Right lobe of liver (tissue), 6 donors: Measurements from ENCODE around the gene PFAS. TPM values are rescaled to one million over a fixed set of nuclear protein-coding genes. Genes with fewer than 3 reads are reported as not detected.

Source experiments
- ATAC-seq, 4 donors: fragments of 200-7000 bp; cut with Tn5 transposase; one replicate each; pipeline ENCODE4 v1.9.1; 2020; ENCODE audit warnings: mild to moderate bottlenecking in 4 of 4, moderate library complexity in 4 of 4
- DNase-seq, 3 donors: peaks; one replicate each; pipeline ENCODE4 v3.0.0-alpha.2; 2020
- H3K27ac ChIP-seq, 3 donors: fragments of 200-600 bp; one replicate each; pipeline ENCODE4 v1.8.0; 2022
- H3K27me3 ChIP-seq, 2 donors: fragments of 200-600 bp; one replicate each; pipeline ENCODE4 v1.8.0; 2022
- H3K36me3 ChIP-seq, 4 donors: fragments of 200-600 bp; sonication (generic) in 1 of 4; one replicate each; pipeline versions ENCODE4 v1.5.1 to v1.8.0; 2017 to 2022; ENCODE audit warnings: control low read depth in 1 of 4
- H3K4me1 ChIP-seq, 4 donors: fragments of 200-600 bp; sonication (generic) in 1 of 4; one replicate each; pipeline versions ENCODE4 v1.5.1 to v1.8.0; 2017 to 2022; ENCODE audit warnings: control low read depth in 1 of 4
- H3K4me3 ChIP-seq, 3 donors: fragments of 200-600 bp; one replicate each; pipeline ENCODE4 v1.8.0; 2022
- H3K9me3 ChIP-seq, 4 donors: fragments of 200-600 bp; sonication (generic) in 1 of 4; one replicate each; pipeline versions ENCODE4 v1.5.1 to v1.8.0; 2017 to 2022; ENCODE audit warnings: control low read depth in 1 of 4
- CTCF ChIP-seq, 4 donors: fragments of 200-600 bp in 3 of 4; fragments of 450-650 bp in 1 of 4; IDR thresholded peaks; one replicate each; pipeline versions ENCODE4 v1.5.1 to v1.8.0; 2016 to 2022; ENCODE audit warnings: antibody characterized with exemption in 4 of 4, mild to moderate bottlenecking in 2 of 4
- POLR2A ChIP-seq: fragments of 450-650 bp; IDR thresholded peaks from one replicate; pipeline ENCODE4 v1.6.1; 2017; ENCODE audit warnings: antibody characterized with exemption, mild to moderate bottlenecking
- WGBS: methylation state at CpG from one replicate; pipeline ENCODE4 v1.1.6; 2018; ENCODE audit warnings: low coverage, low lambda C conversion rate; ENCODE audit not compliant: insufficient coverage; ENCODE audit errors: missing lambda C conversion rate; 5-methylcytosine and 5-hydroxymethylcytosine counted together
- intact Hi-C, 2 donors: fragments of 100-400 bp; cut with DNase I; formaldehyde crosslinking; loops; one replicate each; pipeline versions ENCODE4 v1.11.2 to v1.14.1; 2022
- total RNA-seq, 6 experiments: library from RNA; depleted of rRNA in 2 of 6; stranded (reverse); fragments of >200 nt in 2 of 6; fragmentation: NEBNext Ultra II Directional in 3 of 6; extraction: Animal tissue kit (Norgen Biotek cat#: 25700) in 3 of 6; gene quantifications; one replicate each; pipeline versions ENCODE4 v1.1.0 to v1.2.4, GENCODE V29; 2016 to 2023
- donor health status: DM: no; HTN: yes; CAD: no.
- donor health status: DM: no; HTN: no; CAD: no.
- donor health status: DM: no; HTN: no; CAD: no.
- donor health status: DM: no; HTN: yes; CAD: no.
- donor health status: DM: no; HTN: yes; CAD: no.

PFAS gene
- total RNA-seq, 6 experiments from 2014 or later: 10.0 to 21.0 (median 15.6) TPM

GRCh38 chr17:8312251-8312650 lies 63.2 kb downstream of the PFAS start:
- no peaks in the 10 kb centered on the region for H3K36me3 ChIP-seq
- no peak overlapping the region for H3K27ac ChIP-seq
- no peaks in the 10 kb centered on the region for H3K4me1 ChIP-seq
- intact Hi-C loops: no loop called here
- ATAC-seq (no peak), DNase-seq (no peak)
- no peak for TF ChIP-seq POLR2A
- no peak for TF ChIP-seq CTCF (IDR thresholded peaks at IDR 0.05)
- no peaks in the 10 kb centered on the region for H3K9me3 ChIP-seq
- no peaks in the 10 kb centered on the region for H3K27me3 ChIP-seq
- WGBS: 55% methylated on average over 10 of the region's 13 CpGs
- H3K4me3 ChIP-seq: no peak overlapping the region

GRCh38 chr17:8312726-8313600 lies 63.9 kb downstream of the PFAS start:
- DNase-seq: no peak
- TF ChIP-seq CTCF (IDR thresholded peaks at IDR 0.05) (no peak), POLR2A (no peak)

GRCh38 chr17:8314797-8315763 lies 66.0 kb downstream of the PFAS start:
- peak in 3 of 4 donors; percentile 27 to 34 (median 31) for ATAC-seq
- intact Hi-C loops: no loop called here

More at GRCh38 chr17:8312726-8313600, 63.9 kb downstream of the PFAS start:
- Histone ChIP-seq H3K27ac (no peak overlapping the region), H3K4me1 (no peaks in the 10 kb centered on the region), H3K9me3 (no peaks in the 10 kb centered on the region), H3K27me3 (no peaks in the 10 kb centered on the region), H3K4me3 (no peak overlapping the region), H3K36me3 (no peaks in the 10 kb centered on the region)
- intact Hi-C loops: no loop called here
- ATAC-seq: no peak
- WGBS: 25% methylated on average over 3 of the region's 16 CpGs

More at GRCh38 chr17:8314797-8315763, 66.0 kb downstream of the PFAS start:
- Histone ChIP-seq H3K4me3 (no peak overlapping the region), H3K4me1 (no peaks in the 10 kb centered on the region), H3K36me3 (no peaks in the 10 kb centered on the region), H3K9me3 (no peaks in the 10 kb centered on the region), H3K27ac (no peak overlapping the region), H3K27me3 (no peaks in the 10 kb centered on the region)
- no peak for DNase-seq
- 9% methylated on average over 16 of the region's 29 CpGs for WGBS
- no peak for TF ChIP-seq CTCF (IDR thresholded peaks at IDR 0.05)
- TF ChIP-seq POLR2A: no peak
